Transverse colon (tissue), 4 donors: Measurements from ENCODE around the gene CCL20. TPM values are rescaled to one million over a fixed set of nuclear protein-coding genes. Genes with fewer than 3 reads are reported as not detected.
"Not testable (repeated sequence)": the region's sequence is repeated elsewhere in the genome, so short reads cannot be mapped to it uniquely, and the experiment has no call there.

Experiments used
- DNase-seq: peaks from one replicate; pipeline ENCODE4 v3.0.0-alpha.2; 2019
- H3K27ac ChIP-seq, 4 donors: fragments of 200-600 bp; sonication (generic); 2 replicates each; pipeline ENCODE4 v1.5.1; 2016 to 2018; ENCODE audit warnings: inconsistent platforms in 4 of 4
- H3K27me3 ChIP-seq: fragments of 200-600 bp; sonication (generic); 2 replicates; pipeline ENCODE4 v1.5.1; 2017; ENCODE audit warnings: inconsistent platforms
- H3K36me3 ChIP-seq, 4 donors: fragments of 200-600 bp; sonication (generic); 2 replicates each; pipeline ENCODE4 v1.5.1; 2017 to 2019; ENCODE audit warnings: inconsistent platforms in 4 of 4
- H3K4me1 ChIP-seq, 4 donors: fragments of 200-600 bp; sonication (generic); 2 replicates each; pipeline ENCODE4 v1.5.1; 2017 to 2020; ENCODE audit warnings: inconsistent platforms in 4 of 4
- H3K4me3 ChIP-seq, 4 donors: fragments of 200-600 bp; sonication (generic); 1 replicate in 1 of 4; 2 replicates in 3 of 4; pipeline versions ENCODE4 v1.5.1 to v1.6.1; 2017 to 2019; ENCODE audit warnings: inconsistent platforms in 4 of 4
- H3K9me3 ChIP-seq, 2 donors: fragments of 200-600 bp; sonication (generic); 2 replicates each; pipeline ENCODE4 v1.5.1; 2017 to 2019; ENCODE audit warnings: inconsistent platforms in 2 of 2
- EP300 ChIP-seq: sonication (generic); formaldehyde crosslinking; IDR thresholded peaks from one replicate; pipeline ENCODE4 v1.6.1; 2017; ENCODE audit warnings: antibody characterized with exemption, low read depth
- POLR2A ChIP-seq: fragments of 450-650 bp; IDR thresholded peaks from one replicate; pipeline ENCODE4 v1.6.1; 2016; ENCODE audit warnings: antibody characterized with exemption, mild to moderate bottlenecking, moderate library complexity
- POLR2AphosphoS5 ChIP-seq, 3 donors: sonication (generic); formaldehyde crosslinking; IDR thresholded peaks; one replicate each; pipeline ENCODE4 v1.6.1; 2016; ENCODE audit warnings: antibody characterized with exemption in 3 of 3
- WGBS, 2 donors: methylation state at CpG; one replicate each; pipeline ENCODE4 v1.1.5; 2018; ENCODE audit warnings: low coverage in 1 of 2; 5-methylcytosine and 5-hydroxymethylcytosine counted together
- in situ Hi-C, 4 donors: fragments of 200-750 bp; cut with MboI; loops; one replicate each; pipeline versions ENCODE4 v1.15.0 to v1.15.1; 2017; ENCODE audit warnings: low sequenced_read_pairs in 3 of 4, low pct_ligation_motif_present in 1 of 4, low pct_unique_long_range_greater_than_20kb in 1 of 4
- intact Hi-C: fragments of 100-400 bp; cut with DNase I; formaldehyde crosslinking; loops from one replicate; pipeline ENCODE4 v1.15.1; 2023; ENCODE audit warnings: low total_unique reads
- total RNA-seq, 4 donors: library from RNA; depleted of rRNA; stranded (reverse); fragments of >200 nt; gene quantifications; one replicate each; pipeline ENCODE4 v1.1.0, GENCODE V29; 2016
- TF ChIP-seq, protein P1 (sequence below), 5 experiments: fragments of 200-600 bp in 3 of 5; fragments of 450-650 bp in 2 of 5; sonication (generic) in 3 of 5; IDR thresholded peaks; 1 replicate in 2 of 5; 2 replicates in 3 of 5; pipeline ENCODE4 v1.5.1; 2016 to 2017; ENCODE audit warnings: antibody characterized with exemption in 5 of 5, inconsistent platforms in 3 of 5, mild to moderate bottlenecking in 2 of 5, moderate library complexity in 1 of 5

Gene CCL20
- total RNA-seq, 4 donors from 2014 or later, result 4.5 to 70.7 (median 9.3) TPM; not detected in 1

DNA sequence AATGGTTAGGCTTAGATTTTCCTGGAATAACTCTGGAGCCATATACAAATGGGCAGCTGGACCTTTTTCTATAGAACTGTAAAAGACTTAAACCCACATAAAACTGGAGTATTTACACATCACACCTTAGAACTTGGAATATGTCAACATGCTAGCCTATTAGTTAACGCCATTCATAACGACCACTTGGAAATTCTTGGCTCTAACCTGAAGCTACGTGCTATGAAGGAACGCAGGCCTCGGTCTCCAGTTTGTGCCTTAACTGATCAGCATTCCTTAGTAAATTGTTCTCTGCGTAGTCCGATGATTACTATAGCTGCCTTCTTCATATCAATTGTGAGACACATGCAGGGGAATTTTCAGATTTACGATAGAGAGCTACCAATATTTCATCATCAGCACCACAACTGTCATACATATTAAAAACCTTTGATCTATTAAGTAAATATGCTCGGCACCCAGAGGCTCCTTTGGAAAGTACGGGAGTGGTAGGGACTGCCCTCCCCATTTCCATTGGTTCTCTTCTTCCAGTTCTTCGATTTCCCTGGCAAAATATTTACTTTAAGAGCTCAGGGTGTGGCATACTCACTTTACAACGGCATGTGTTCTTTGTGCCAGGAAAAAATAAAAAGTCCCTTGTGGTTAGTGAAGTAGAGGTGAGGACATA, 17.5 kb upstream of the CCL20 start:
- Histone ChIP-seq H3K4me3 (no peak overlapping the region), H3K27ac (peak overlapping the region; percentile 68 to 81 (median 75)), H3K27me3 (no peaks in the 10 kb centered on the region), H3K9me3 (no peaks in the 10 kb centered on the region), H3K4me1 (peaks cover 0 to 41% (median 22%) of the 10 kb centered on the region in 4 donors), H3K36me3 (no peaks in the 10 kb centered on the region)
- peak in 1 of 3 donors; percentile 43 for TF ChIP-seq POLR2AphosphoS5 (IDR thresholded peaks at IDR 0.05)
- no peak for TF ChIP-seq EP300
- TF ChIP-seq, protein P1, sequence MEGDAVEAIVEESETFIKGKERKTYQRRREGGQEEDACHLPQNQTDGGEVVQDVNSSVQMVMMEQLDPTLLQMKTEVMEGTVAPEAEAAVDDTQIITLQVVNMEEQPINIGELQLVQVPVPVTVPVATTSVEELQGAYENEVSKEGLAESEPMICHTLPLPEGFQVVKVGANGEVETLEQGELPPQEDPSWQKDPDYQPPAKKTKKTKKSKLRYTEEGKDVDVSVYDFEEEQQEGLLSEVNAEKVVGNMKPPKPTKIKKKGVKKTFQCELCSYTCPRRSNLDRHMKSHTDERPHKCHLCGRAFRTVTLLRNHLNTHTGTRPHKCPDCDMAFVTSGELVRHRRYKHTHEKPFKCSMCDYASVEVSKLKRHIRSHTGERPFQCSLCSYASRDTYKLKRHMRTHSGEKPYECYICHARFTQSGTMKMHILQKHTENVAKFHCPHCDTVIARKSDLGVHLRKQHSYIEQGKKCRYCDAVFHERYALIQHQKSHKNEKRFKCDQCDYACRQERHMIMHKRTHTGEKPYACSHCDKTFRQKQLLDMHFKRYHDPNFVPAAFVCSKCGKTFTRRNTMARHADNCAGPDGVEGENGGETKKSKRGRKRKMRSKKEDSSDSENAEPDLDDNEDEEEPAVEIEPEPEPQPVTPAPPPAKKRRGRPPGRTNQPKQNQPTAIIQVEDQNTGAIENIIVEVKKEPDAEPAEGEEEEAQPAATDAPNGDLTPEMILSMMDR (IDR thresholded peaks at IDR 0.05), result peak in 2 of 5 experiments; percentile 10 to 25
- intact Hi-C loops, result no loop called here
- WGBS, 2 donors, result 29 to 36% methylated on average over 12 of the region's 12 CpGs
- in situ Hi-C loops, result no loop called here
- DNase-seq, result peak; percentile 43

DNA sequence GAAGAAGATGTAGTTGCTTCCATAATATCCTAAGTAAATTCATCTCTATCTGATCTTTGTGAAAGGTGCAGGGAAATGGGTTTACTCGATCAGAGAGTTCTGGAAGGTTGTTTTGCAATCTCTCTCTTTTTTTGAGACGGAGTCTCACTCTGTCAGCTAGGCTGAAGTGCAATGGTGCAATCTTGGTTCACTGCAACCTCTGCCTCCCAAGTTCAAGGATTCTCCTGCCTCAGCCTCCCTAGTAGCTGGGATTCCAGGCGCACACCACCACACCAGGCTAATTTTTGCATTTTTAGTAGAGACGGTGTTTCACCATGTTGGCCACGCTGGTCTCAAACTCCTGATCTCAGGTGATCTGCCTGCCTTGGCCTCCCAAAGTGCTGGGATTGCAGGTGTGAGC, 16.9 kb upstream of the CCL20 start:
- H3K4me3 ChIP-seq, DNase-seq, H3K36me3 ChIP-seq, H3K9me3 ChIP-seq, intact Hi-C loops, H3K27me3 ChIP-seq, in situ Hi-C loops: not testable (repeated sequence)
- peak overlapping the region; percentile 68 to 81 (median 75) for H3K27ac ChIP-seq
- H3K4me1 ChIP-seq, result peaks cover 0 to 41% (median 20%) of the 10 kb centered on the region in 4 donors
- 41 to 72% methylated on average over 3 to 5 of the region's 5 CpGs for WGBS, 2 donors

DNA sequence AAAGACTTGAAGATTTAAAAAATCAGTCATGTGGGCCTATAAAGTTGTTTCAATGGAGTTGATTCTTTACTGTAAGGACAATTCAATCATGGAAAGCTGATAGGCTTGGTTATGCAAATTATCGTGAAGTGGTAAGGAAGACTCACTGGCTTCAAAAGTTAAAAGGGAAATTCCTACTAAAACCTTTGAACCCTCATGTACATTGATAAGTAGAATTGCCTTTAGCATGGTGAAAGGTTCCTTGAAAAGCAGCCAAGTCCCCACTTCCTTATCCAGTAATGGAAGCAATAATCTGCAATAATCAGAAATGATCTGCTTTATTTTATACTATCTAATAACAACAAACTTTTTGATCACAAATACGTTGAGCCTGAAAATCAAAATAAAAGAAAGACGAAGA, 14.4 kb upstream of the CCL20 start:
- H3K9me3 ChIP-seq, result no peaks in the 10 kb centered on the region
- peak; percentile 55 for DNase-seq
- no peaks in the 10 kb centered on the region for H3K27me3 ChIP-seq
- no peak for TF ChIP-seq EP300
- TF ChIP-seq, protein P1 (IDR thresholded peaks at IDR 0.05), result no peak
- TF ChIP-seq POLR2A, result no peak
- TF ChIP-seq POLR2AphosphoS5 (IDR thresholded peaks at IDR 0.05), result no peak
- peaks cover 0 to 36% (median 18%) of the 10 kb centered on the region in 4 donors for H3K4me1 ChIP-seq
- no peak overlapping the region for H3K4me3 ChIP-seq
- intact Hi-C loops (no loop called here), in situ Hi-C loops (no loop called here)
- H3K36me3 ChIP-seq, result no peaks in the 10 kb centered on the region
- WGBS, 2 donors, result 39 to 50% methylated on average over 2 to 3 of the region's 3 CpGs
- peak overlapping the region; percentile 53 to 75 (median 70) for H3K27ac ChIP-seq

DNA sequence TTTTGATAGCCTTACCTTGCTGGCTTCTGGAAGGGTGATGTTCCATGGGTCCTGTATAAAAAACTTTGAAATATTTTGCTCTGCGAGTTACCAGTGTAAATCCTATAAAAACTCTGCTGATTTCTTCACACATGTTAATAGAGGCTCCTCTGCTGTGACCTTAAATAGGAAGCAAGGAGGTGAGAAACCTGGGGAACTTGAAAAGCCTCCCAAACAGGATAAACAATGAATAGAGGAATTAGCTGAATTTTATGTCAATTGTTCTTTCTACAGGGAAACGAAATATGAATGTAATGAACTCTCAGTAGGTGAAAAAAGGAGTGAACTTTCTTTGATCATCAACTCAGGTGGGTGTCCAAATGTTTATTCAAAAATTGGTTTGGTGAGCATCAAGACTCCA, 10.8 kb upstream of the CCL20 start:
- 46 to 69% methylated on average over 2 of the region's 2 CpGs for WGBS, 2 donors
- intact Hi-C loops (no loop called here), in situ Hi-C loops (no loop called here)

More for the DNA sequence above, 10.8 kb upstream of the CCL20 start:
- Histone ChIP-seq H3K27ac (no peak overlapping the region), H3K9me3 (no peaks in the 10 kb centered on the region), H3K27me3 (no peaks in the 10 kb centered on the region), H3K4me1 (peaks cover 0 to 13% (median 6%) of the 10 kb centered on the region in 4 donors), H3K4me3 (no peak overlapping the region), H3K36me3 (no peaks in the 10 kb centered on the region)
- TF ChIP-seq POLR2AphosphoS5 (IDR thresholded peaks at IDR 0.05), result no peak
- no peak for TF ChIP-seq EP300
- TF ChIP-seq, protein P1 (IDR thresholded peaks at IDR 0.05), result no peak
- TF ChIP-seq POLR2A, result no peak
- no peak for DNase-seq
